Upper lobe of left lung (tissue), 6 donors: ENCODE data around the gene DMBT1. TPM values are rescaled to one million over a fixed set of nuclear protein-coding genes. Genes with fewer than 3 reads are reported as not detected.

Experiments used
- ATAC-seq, 2 donors: fragments of 200-7000 bp; cut with Tn5 transposase; one replicate each; pipeline ENCODE4 v1.9.1; 2022; ENCODE audit warnings: mild to moderate bottlenecking in 2 of 2, moderate library complexity in 2 of 2; ENCODE audit not compliant: low FRiP score in 2 of 2
- DNase-seq, 2 donors: peaks; one replicate each; pipeline ENCODE4 v3.0.0-alpha.2; 2019 to 2020
- H3K27ac ChIP-seq, 4 donors: fragments of 200-600 bp; sonication (generic); one replicate each; pipeline ENCODE4 v1.5.1; 2016 to 2019
- H3K27me3 ChIP-seq, 4 donors: fragments of 200-600 bp; sonication (generic); one replicate each; pipeline ENCODE4 v1.5.1; 2017 to 2019
- H3K36me3 ChIP-seq, 4 donors: fragments of 200-600 bp; sonication (generic); one replicate each; pipeline ENCODE4 v1.5.1; 2016 to 2019
- H3K4me1 ChIP-seq, 4 donors: fragments of 200-600 bp; sonication (generic); one replicate each; pipeline ENCODE4 v1.5.1; 2018 to 2019
- H3K4me3 ChIP-seq, 4 donors: fragments of 200-600 bp; sonication (generic); one replicate each; pipeline ENCODE4 v1.5.1; 2017 to 2019; ENCODE audit warnings: mild to moderate bottlenecking in 2 of 4, moderate library complexity in 1 of 4
- H3K9me3 ChIP-seq, 4 donors: fragments of 200-600 bp; sonication (generic); one replicate each; pipeline ENCODE4 v1.5.1; 2018 to 2019
- EP300 ChIP-seq, 4 donors: sonication (generic); formaldehyde crosslinking; IDR thresholded peaks; one replicate each; pipeline ENCODE4 v1.5.1; 2017; ENCODE audit warnings: antibody characterized with exemption in 4 of 4, control low read depth in 2 of 4
- POLR2A ChIP-seq, 4 donors: fragments of 450-650 bp; IDR thresholded peaks; one replicate each; pipeline ENCODE4 v1.5.1; 2016 to 2017; ENCODE audit warnings: antibody characterized with exemption in 4 of 4, mild to moderate bottlenecking in 2 of 4
- POLR2AphosphoS5 ChIP-seq, 2 donors: sonication (generic); formaldehyde crosslinking; IDR thresholded peaks; one replicate each; pipeline ENCODE4 v1.5.1; 2017; ENCODE audit warnings: antibody characterized with exemption in 2 of 2
- WGBS, 2 donors: methylation state at CpG; one replicate each; pipeline ENCODE4 v1.1.5; 2017 to 2018; 5-methylcytosine and 5-hydroxymethylcytosine counted together
- total RNA-seq, 6 donors: library from RNA; depleted of rRNA in 4 of 6; stranded (reverse); fragments of >200 nt in 4 of 6; gene quantifications; one replicate each; pipeline versions ENCODE4 v1.1.0 to v1.2.1, GENCODE V29; 2016 to 2021
- TF ChIP-seq, protein P1 (sequence below), 6 experiments: fragments of 450-650 bp in 4 of 6; fragments of 200-600 bp in 2 of 6; sonication (generic) in 2 of 6; IDR thresholded peaks; one replicate each; pipeline ENCODE4 v1.5.1; 2016 to 2019; ENCODE audit warnings: antibody characterized with exemption in 6 of 6
- donor health status: DM: no; HTN: no; CAD: no; lungs with moderate emphysema.
- donor health status: DM: no; HTN: yes; CAD: no; lungs with severe emphysema.

DMBT1 gene
- total RNA-seq, 6 donors from 2014 or later: 16.8 to 201 (median 39.4) TPM

- WGBS, 2 donors: 88 to 92% methylated on average over 4 to 5 of the region's 5 CpGs
- ATAC-seq: no peak
- Histone ChIP-seq H3K9me3 (no peaks in the 10 kb centered on the region), H3K4me1 (no peaks in the 10 kb centered on the region), H3K36me3 (no peaks in the 10 kb centered on the region), H3K4me3 (no peak overlapping the region), H3K27me3 (no peaks in the 10 kb centered on the region), H3K27ac (no peak overlapping the region)
- DNase-seq: peak in 1 of 2 donors; percentile 37
- TF ChIP-seq, protein P1, sequence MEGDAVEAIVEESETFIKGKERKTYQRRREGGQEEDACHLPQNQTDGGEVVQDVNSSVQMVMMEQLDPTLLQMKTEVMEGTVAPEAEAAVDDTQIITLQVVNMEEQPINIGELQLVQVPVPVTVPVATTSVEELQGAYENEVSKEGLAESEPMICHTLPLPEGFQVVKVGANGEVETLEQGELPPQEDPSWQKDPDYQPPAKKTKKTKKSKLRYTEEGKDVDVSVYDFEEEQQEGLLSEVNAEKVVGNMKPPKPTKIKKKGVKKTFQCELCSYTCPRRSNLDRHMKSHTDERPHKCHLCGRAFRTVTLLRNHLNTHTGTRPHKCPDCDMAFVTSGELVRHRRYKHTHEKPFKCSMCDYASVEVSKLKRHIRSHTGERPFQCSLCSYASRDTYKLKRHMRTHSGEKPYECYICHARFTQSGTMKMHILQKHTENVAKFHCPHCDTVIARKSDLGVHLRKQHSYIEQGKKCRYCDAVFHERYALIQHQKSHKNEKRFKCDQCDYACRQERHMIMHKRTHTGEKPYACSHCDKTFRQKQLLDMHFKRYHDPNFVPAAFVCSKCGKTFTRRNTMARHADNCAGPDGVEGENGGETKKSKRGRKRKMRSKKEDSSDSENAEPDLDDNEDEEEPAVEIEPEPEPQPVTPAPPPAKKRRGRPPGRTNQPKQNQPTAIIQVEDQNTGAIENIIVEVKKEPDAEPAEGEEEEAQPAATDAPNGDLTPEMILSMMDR (IDR thresholded peaks at IDR 0.05): no peak
- TF ChIP-seq POLR2A (IDR thresholded peaks at IDR 0.05): no peak
- TF ChIP-seq EP300 (IDR thresholded peaks at IDR 0.05): no peak
- TF ChIP-seq POLR2AphosphoS5 (IDR thresholded peaks at IDR 0.05): no peak
Measured at GRCh38 chr10:122624546-122624945, 64.0 kb downstream of the DMBT1 start.

DNA sequence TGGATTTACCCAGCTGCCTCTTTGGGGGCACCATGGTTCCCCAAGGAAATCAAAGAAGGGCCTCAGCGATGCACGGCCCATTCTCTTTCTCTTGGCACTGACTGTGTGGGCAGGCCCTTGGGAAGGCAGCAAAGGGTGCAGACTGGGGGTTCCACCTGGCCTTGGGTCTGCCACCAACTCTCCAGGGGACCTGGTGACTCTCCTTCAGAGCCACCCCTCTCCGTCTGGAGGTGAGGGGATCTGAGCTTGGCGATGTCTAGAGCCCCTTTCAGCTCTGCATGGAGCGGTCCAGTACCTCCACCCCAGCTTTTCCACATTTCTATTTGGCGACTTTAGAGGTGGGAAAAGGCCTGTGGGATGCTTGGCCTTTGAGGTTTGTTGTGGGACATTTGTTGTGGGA, 70.0 kb downstream of the DMBT1 start:
- WGBS, 2 donors: 84 to 93% methylated on average over 6 of the region's 6 CpGs
- no peak for DNase-seq

DNA sequence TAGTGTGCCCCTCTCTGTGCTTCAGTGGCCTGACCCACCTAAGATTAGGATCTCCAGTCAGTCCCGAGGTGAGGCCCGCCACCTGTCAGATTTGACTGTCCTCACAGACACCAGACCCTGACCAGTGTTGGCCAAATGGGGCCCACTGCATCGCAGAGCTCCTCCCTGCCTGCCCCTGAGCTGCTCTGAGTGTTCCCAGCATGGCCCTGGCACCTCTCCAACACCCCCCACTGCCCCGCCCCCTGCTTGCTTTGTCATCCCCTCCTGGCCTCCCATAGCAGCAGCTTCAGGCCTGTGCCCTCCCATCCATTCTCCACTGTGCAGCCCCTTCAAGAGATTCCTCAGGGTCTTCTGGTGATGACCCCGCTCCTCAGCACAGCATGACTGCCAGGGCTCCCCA, 71.5 kb downstream of the DMBT1 start:
- TF ChIP-seq POLR2AphosphoS5 (IDR thresholded peaks at IDR 0.05): no peak
- no peak for TF ChIP-seq EP300 (IDR thresholded peaks at IDR 0.05)
- no peak for TF ChIP-seq POLR2A (IDR thresholded peaks at IDR 0.05)
- TF ChIP-seq, protein P1 (IDR thresholded peaks at IDR 0.05): no peak
- Histone ChIP-seq H3K27me3 (no peaks in the 10 kb centered on the region), H3K27ac (no peak overlapping the region), H3K36me3 (no peaks in the 10 kb centered on the region), H3K4me1 (no peaks in the 10 kb centered on the region), H3K4me3 (no peak overlapping the region), H3K9me3 (no peaks in the 10 kb centered on the region)
- no peak for ATAC-seq
- peak; percentile 19 to 41 for DNase-seq
- 69 to 77% methylated on average over 3 to 5 of the region's 5 CpGs for WGBS, 2 donors

More for the DNA sequence above, 70.0 kb downstream of the DMBT1 start:
- TF ChIP-seq EP300 (IDR thresholded peaks at IDR 0.05) (no peak), POLR2A (IDR thresholded peaks at IDR 0.05) (no peak), POLR2AphosphoS5 (IDR thresholded peaks at IDR 0.05) (no peak)
- TF ChIP-seq, protein P1 (IDR thresholded peaks at IDR 0.05): no peak
- Histone ChIP-seq H3K4me3 (no peak overlapping the region), H3K36me3 (no peaks in the 10 kb centered on the region), H3K27ac (no peak overlapping the region), H3K4me1 (no peaks in the 10 kb centered on the region), H3K27me3 (no peaks in the 10 kb centered on the region), H3K9me3 (no peaks in the 10 kb centered on the region)
- ATAC-seq: no peak

- Histone ChIP-seq H3K36me3 (no peaks in the 10 kb centered on the region), H3K4me1 (no peaks in the 10 kb centered on the region), H3K27me3 (no peaks in the 10 kb centered on the region), H3K27ac (no peak overlapping the region), H3K4me3 (no peak overlapping the region), H3K9me3 (no peaks in the 10 kb centered on the region)
- TF ChIP-seq, protein P1 (IDR thresholded peaks at IDR 0.05): no peak
- no peak for DNase-seq
- ATAC-seq: no peak
- WGBS, 2 donors: 56 to 61% methylated on average over 3 of the region's 3 CpGs
Measured at GRCh38 chr10:122632576-122632975, 72.0 kb downstream of the DMBT1 start.

- 63 to 79% methylated on average over 7 of the region's 7 CpGs for WGBS, 2 donors
- Histone ChIP-seq H3K4me1 (no peaks in the 10 kb centered on the region), H3K27ac (no peak overlapping the region), H3K36me3 (no peaks in the 10 kb centered on the region), H3K9me3 (no peaks in the 10 kb centered on the region), H3K27me3 (no peaks in the 10 kb centered on the region), H3K4me3 (no peak overlapping the region)
- DNase-seq: peak in 1 of 2 donors; percentile 12
- no peak for ATAC-seq
- TF ChIP-seq POLR2AphosphoS5 (IDR thresholded peaks at IDR 0.05) (no peak), POLR2A (IDR thresholded peaks at IDR 0.05) (no peak), EP300 (IDR thresholded peaks at IDR 0.05) (no peak)
- TF ChIP-seq, protein P1 (IDR thresholded peaks at IDR 0.05): no peak
Measured at GRCh38 chr10:122636953-122637352, 76.4 kb downstream of the DMBT1 start.
